HCT116 (cell line): ENCODE measurements around the gene DOCK7. TPM values are rescaled to one million over a fixed set of nuclear protein-coding genes. Genes with fewer than 3 reads are reported as not detected.
"Not testable (repeated sequence)": the region's sequence is repeated elsewhere in the genome, so short reads cannot be mapped to it uniquely, and the experiment has no call there.

Experiments
- ATAC-seq: fragments of 200-7000 bp; cut with Tn5 transposase; 2 replicates; pipeline ENCODE4 v1.9.1; 2020; ENCODE audit warnings: mild to moderate bottlenecking, moderate library complexity
- BruUV-seq: library from RNA; stranded (reverse); fragments of 400-500 nt; replicated peaks from 2 replicates; lab custom pipeline; 2021; lab: Mats Ljungman, UMichigan
- CTCF ChIA-PET: fragments of 300-600 bp; sonication (Branson Sonifier 250); formaldehyde crosslinking; loops from one replicate; lab custom pipeline; 2021; ENCODE audit warnings: antibody characterized with exemption; lab: Charles Lee
- POLR2A ChIA-PET: fragments of 300-600, 350-600 bp; sonication (Branson Sonifier 250); formaldehyde crosslinking; loops from one replicate; lab custom pipeline; 2021; ENCODE audit warnings: antibody characterized with exemption; lab: Charles Lee
- RAD21 ChIA-PET, 2 experiments: fragments of 300-600 bp; sonication (Branson Sonifier 250); formaldehyde crosslinking; loops; one replicate each; lab custom pipeline; 2023; ENCODE audit warnings: low total read pairs in 2 of 2; ENCODE audit not compliant: uncharacterized antibody in 2 of 2, unreplicated experiment in 2 of 2, low non-redundant PET in 1 of 2; lab: Charles Lee
- DNase-seq: peaks from one replicate; pipeline ENCODE4 v3.0.0-alpha.2; 2010; ENCODE audit warnings: low read depth, low spot score
- H2AFZ ChIP-seq: fragments of 200-600 bp; shearing (Covaris generic), sonication (generic); 2 replicates; pipeline ENCODE4 v1.6.1; 2017; ENCODE audit warnings: low read depth, mixed run types, mixed read lengths, antibody characterized with exemption, low read length; ENCODE audit not compliant: poor library complexity, severe bottlenecking
- H3K27ac ChIP-seq: 2 replicates; pipeline ENCODE4 v1.5.1; 2012; ENCODE audit warnings: low read depth, low read length
- H3K27me3 ChIP-seq: fragments of 200-600 bp; sonication (generic); 2 replicates; pipeline ENCODE4 v1.6.1; 2016; ENCODE audit warnings: mixed run types, low read length, mixed read lengths; ENCODE audit not compliant: insufficient read depth
- H3K36me3 ChIP-seq, 2 experiments: fragments of 200-500 bp in 1 of 2; fragments of 200-600 bp in 1 of 2; sonication (Bioruptor generic) in 1 of 2; sonication (generic) in 1 of 2; 2 replicates each; pipeline versions ENCODE4 v1.5.1 to v1.6.1; 2014 to 2016; ENCODE audit warnings: low read length in 2 of 2, inconsistent platforms in 1 of 2, mixed read lengths in 1 of 2, mixed run types in 1 of 2; ENCODE audit not compliant: insufficient read depth in 2 of 2, control insufficient read depth in 1 of 2
- H3K4me1 ChIP-seq, 2 experiments: fragments of 200-600 bp in 1 of 2; sonication (generic) in 1 of 2; 2 replicates each; pipeline versions ENCODE4 v1.5.1 to v1.6.1; 2012 to 2017; ENCODE audit warnings: low read length in 2 of 2, inconsistent platforms in 1 of 2, mild to moderate bottlenecking in 1 of 2, mixed read lengths in 1 of 2, mixed run types in 1 of 2, moderate library complexity in 1 of 2; ENCODE audit not compliant: insufficient read depth in 2 of 2, control insufficient read depth in 1 of 2
- H3K4me2 ChIP-seq: fragments of 200-600 bp; sonication (generic); 2 replicates; pipeline ENCODE4 v1.6.1; 2017; ENCODE audit warnings: mixed run types, low read length, mixed read lengths
- H3K4me3 ChIP-seq, 2 experiments: fragments of 200-600 bp in 1 of 2; sonication (generic) in 1 of 2; replicated peaks in 1 of 2; 2 replicates each; pipeline ENCODE4 v1.5.1; 2011 to 2016; ENCODE audit warnings: low read length in 2 of 2, control low read depth in 1 of 2, low read depth in 1 of 2, mild to moderate bottlenecking in 1 of 2, mixed read lengths in 1 of 2, mixed run types in 1 of 2
- H3K79me2 ChIP-seq: fragments of 200-600 bp; sonication (generic); 2 replicates; pipeline ENCODE4 v1.6.1; 2017; ENCODE audit warnings: mild to moderate bottlenecking, mixed run types, low read length, moderate library complexity, mixed read lengths; ENCODE audit not compliant: insufficient read depth
- H3K9ac ChIP-seq: fragments of 200-600 bp; sonication (generic); 2 replicates; pipeline ENCODE4 v1.6.1; 2016; ENCODE audit warnings: low read length, mixed read lengths
- H3K9me2 ChIP-seq: fragments of 200-600 bp; sonication (generic), shearing (Covaris generic); 2 replicates; pipeline ENCODE4 v1.6.1; 2017; ENCODE audit warnings: mixed run types, mild to moderate bottlenecking, moderate library complexity; ENCODE audit not compliant: insufficient read depth
- H3K9me3 ChIP-seq, 2 experiments: fragments of 200-500 bp in 1 of 2; fragments of 200-600 bp in 1 of 2; sonication (Bioruptor generic) in 1 of 2; sonication (generic) in 1 of 2; 2 replicates each; pipeline ENCODE4 v1.6.1; 2014 to 2017; ENCODE audit warnings: low read length in 2 of 2, mixed read lengths in 2 of 2, inconsistent platforms in 1 of 2, low read depth in 1 of 2, mild to moderate bottlenecking in 1 of 2, mixed run types in 1 of 2, moderate library complexity in 1 of 2; ENCODE audit not compliant: control insufficient read depth in 1 of 2, insufficient read depth in 1 of 2
- H4K20me1 ChIP-seq: fragments of 200-600 bp; sonication (generic), shearing (Covaris generic); 2 replicates; pipeline ENCODE4 v1.6.1; 2017; ENCODE audit warnings: mixed run types, mild to moderate bottlenecking, moderate library complexity; ENCODE audit not compliant: insufficient read depth
- ELF1 ChIP-seq: IDR thresholded peaks from 2 replicates; pipeline ENCODE4 v1.6.1; 2012; ENCODE audit warnings: low read depth, borderline replicate concordance
- POLR2A ChIP-seq: IDR thresholded peaks from 2 replicates; pipeline ENCODE4 v1.7.0; 2011; ENCODE audit warnings: borderline replicate concordance; ENCODE audit not compliant: insufficient read depth, insufficient read length; ENCODE audit errors: extremely low read depth
- SP1 ChIP-seq: IDR thresholded peaks from 2 replicates; pipeline ENCODE4 v1.6.1; 2012; ENCODE audit warnings: low read depth
- SRF ChIP-seq: IDR thresholded peaks from 2 replicates; pipeline ENCODE4 v1.6.1; 2012; ENCODE audit warnings: low read depth
- TCF7L2 ChIP-seq: IDR thresholded peaks from 2 replicates; pipeline ENCODE4 v1.7.0; 2011; ENCODE audit warnings: borderline replicate concordance, inconsistent platforms; ENCODE audit not compliant: insufficient read depth, insufficient read length; ENCODE audit errors: extremely low read depth
- YY1 ChIP-seq: IDR thresholded peaks from 2 replicates; pipeline ENCODE4 v1.6.1; 2011; ENCODE audit warnings: low read length, low read depth, moderate library complexity, mild to moderate bottlenecking; ENCODE audit not compliant: insufficient replicate concordance; ENCODE audit errors: extremely low read depth
- ZNF274 ChIP-seq: fragments of 200-500 bp; sonication (Bioruptor generic); IDR thresholded peaks from 2 replicates; pipeline ENCODE4 v1.6.1; 2014; ENCODE audit warnings: mild to moderate bottlenecking, low read depth, low read length, inconsistent platforms
- intact Hi-C: fragments of 100-400 bp; cut with micrococcal nuclease; formaldehyde crosslinking; loops from 2 replicates; pipeline ENCODE4 v1.10.0; 2022
- total RNA-seq: library from RNA; stranded (reverse); gene quantifications from one replicate; pipeline ENCODE4 v1.2.1, GENCODE V29; 2021; ENCODE audit not compliant: unreplicated experiment
- TF ChIP-seq, protein P1 (sequence below): IDR thresholded peaks from 2 replicates; pipeline ENCODE4 v1.6.1; 2012
- TF ChIP-seq, protein P2 (sequence below), 3 experiments: fragments of 200-600 bp in 1 of 3; sonication (generic) in 1 of 3; IDR thresholded peaks in 2 of 3; conservative IDR thresholded peaks in 1 of 3; 2 replicates each; pipeline ENCODE4 v1.5.1; 2012 to 2017; ENCODE audit warnings: low read depth in 2 of 3, low read length in 2 of 3, antibody characterized with exemption in 1 of 3, borderline replicate concordance in 1 of 3, control low read depth in 1 of 3, mild to moderate bottlenecking in 1 of 3, mixed read lengths in 1 of 3, mixed run types in 1 of 3, moderate library complexity in 1 of 3; ENCODE audit not compliant: insufficient read depth in 1 of 3

Gene DOCK7
- total RNA-seq, 1 experiment from 2014 or later, result 49.0 TPM

DNA sequence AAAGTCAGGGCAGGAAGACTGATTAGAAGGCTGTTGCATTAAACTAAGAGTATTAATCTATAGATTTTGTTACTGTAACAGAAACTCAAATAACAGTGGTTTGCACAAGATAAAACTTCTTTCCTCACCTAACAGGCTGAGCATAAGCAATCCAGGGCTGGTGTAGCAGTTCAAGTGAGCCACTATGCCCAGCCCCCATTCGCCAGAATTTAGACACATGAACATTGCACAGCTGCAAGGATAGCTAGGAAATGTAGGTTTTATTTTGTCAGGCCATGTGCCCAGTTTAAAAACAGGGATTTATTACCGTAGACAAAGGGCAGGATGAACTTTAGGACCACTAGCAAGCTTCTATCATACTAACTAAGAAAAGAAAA, 19.5 kb upstream of the DOCK7 start:
- DNase-seq, result no peak
- intact Hi-C loops, result no loop called here
- H3K9me2 ChIP-seq, result no peaks in the 10 kb centered on the region
- TF ChIP-seq POLR2A (no peak), ELF1 (no peak), YY1 (no peak), SRF (no peak)
- TF ChIP-seq, protein P1, sequence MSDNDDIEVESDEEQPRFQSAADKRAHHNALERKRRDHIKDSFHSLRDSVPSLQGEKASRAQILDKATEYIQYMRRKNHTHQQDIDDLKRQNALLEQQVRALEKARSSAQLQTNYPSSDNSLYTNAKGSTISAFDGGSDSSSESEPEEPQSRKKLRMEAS, result no peak
- TF ChIP-seq, all 23 proteins: peak for 0
- no peak overlapping the region for H3K4me3 ChIP-seq
- POLR2A ChIA-PET, result no interaction called here
- H3K4me1 ChIP-seq, result no peaks in the 10 kb centered on the region
- CTCF ChIA-PET, result no interaction called here
- no peaks in the 10 kb centered on the region for H4K20me1 ChIP-seq
- BruUV-seq, result no TSS peak
- no peak for ATAC-seq
- no peak overlapping the region for H3K9ac ChIP-seq
- H3K27me3 ChIP-seq, result no peaks in the 10 kb centered on the region
- no peak overlapping the region for H3K4me2 ChIP-seq
- no peaks in the 10 kb centered on the region for H3K9me3 ChIP-seq
- no peak overlapping the region for H2AFZ ChIP-seq
- no peak overlapping the region for H3K27ac ChIP-seq
- no peaks in the 10 kb centered on the region for H3K79me2 ChIP-seq
- no peaks in the 10 kb centered on the region for H3K36me3 ChIP-seq
- RAD21 ChIA-PET, result no interaction called here

DNA sequence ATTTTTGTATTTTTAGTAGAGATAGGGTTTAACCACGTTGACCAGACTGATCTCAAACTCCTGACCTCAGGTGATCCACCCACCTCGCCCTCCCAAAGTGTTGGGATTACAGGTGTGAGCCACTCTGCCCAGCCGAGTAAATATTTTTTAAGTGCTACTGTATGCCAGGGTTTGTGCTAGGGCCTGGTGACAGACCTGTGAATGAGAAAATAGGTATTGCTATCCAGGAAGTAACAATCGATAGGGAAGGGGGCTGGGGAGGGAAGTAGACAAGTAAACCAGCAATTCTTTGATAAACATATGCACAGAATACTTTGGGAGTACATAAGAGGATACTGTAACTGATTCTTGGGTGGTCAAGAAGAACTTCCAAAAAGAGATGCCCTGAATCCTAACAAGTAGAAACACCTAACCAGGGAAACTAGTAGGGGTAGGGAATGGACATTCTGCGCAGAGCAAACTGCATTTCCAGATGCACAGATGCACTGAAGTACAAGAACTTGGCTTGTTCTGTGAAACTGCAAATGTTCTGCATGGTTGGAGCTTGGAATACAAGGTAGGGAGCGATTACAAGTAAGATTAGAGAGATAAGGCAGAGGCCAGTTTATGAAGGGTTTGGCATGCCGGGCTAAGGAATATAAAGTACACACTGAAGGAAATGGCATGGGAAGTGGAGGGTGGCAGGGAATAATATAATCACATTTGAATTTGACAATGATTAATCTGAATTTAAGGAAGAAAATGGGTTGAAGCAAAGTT, 19.0 kb upstream of the DOCK7 start:
- TF ChIP-seq, protein P2, sequence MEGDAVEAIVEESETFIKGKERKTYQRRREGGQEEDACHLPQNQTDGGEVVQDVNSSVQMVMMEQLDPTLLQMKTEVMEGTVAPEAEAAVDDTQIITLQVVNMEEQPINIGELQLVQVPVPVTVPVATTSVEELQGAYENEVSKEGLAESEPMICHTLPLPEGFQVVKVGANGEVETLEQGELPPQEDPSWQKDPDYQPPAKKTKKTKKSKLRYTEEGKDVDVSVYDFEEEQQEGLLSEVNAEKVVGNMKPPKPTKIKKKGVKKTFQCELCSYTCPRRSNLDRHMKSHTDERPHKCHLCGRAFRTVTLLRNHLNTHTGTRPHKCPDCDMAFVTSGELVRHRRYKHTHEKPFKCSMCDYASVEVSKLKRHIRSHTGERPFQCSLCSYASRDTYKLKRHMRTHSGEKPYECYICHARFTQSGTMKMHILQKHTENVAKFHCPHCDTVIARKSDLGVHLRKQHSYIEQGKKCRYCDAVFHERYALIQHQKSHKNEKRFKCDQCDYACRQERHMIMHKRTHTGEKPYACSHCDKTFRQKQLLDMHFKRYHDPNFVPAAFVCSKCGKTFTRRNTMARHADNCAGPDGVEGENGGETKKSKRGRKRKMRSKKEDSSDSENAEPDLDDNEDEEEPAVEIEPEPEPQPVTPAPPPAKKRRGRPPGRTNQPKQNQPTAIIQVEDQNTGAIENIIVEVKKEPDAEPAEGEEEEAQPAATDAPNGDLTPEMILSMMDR (IDR thresholded peaks at IDR 0.05 in 2 of 3, conservative IDR thresholded peaks at IDR 0.05 in 1 of 3; ENCODE audit: borderline replicate concordance in 1 of 3, insufficient read depth in 1 of 3, low read depth in 2 of 3, low read length in 2 of 3), result no peak
- TF ChIP-seq ZNF274, result no peak
- no peak for TF ChIP-seq SP1
- TF ChIP-seq TCF7L2, result no peak
- no peak for TF ChIP-seq ELF1
- no peak overlapping the region for H3K4me3 ChIP-seq
- no peaks in the 10 kb centered on the region for H4K20me1 ChIP-seq
- CTCF ChIA-PET, result no interaction called here
- no TSS peak for BruUV-seq
- H3K4me2 ChIP-seq, result no peak overlapping the region
- H3K9me3 ChIP-seq, result no peaks in the 10 kb centered on the region
- H3K79me2 ChIP-seq, result no peaks in the 10 kb centered on the region
- H3K4me1 ChIP-seq, result no peaks in the 10 kb centered on the region
- DNase-seq, result no peak
- no peaks in the 10 kb centered on the region for H3K27me3 ChIP-seq
- POLR2A ChIA-PET, result no interaction called here
- H3K27ac ChIP-seq, result no peak overlapping the region
- RAD21 ChIA-PET, result no interaction called here
- intact Hi-C loops, result no loop called here
- H3K36me3 ChIP-seq, result no peaks in the 10 kb centered on the region
- H2AFZ ChIP-seq, result no peak overlapping the region
- ATAC-seq, result no peak
- H3K9ac ChIP-seq, result no peak overlapping the region
- no peaks in the 10 kb centered on the region for H3K9me2 ChIP-seq

DNA sequence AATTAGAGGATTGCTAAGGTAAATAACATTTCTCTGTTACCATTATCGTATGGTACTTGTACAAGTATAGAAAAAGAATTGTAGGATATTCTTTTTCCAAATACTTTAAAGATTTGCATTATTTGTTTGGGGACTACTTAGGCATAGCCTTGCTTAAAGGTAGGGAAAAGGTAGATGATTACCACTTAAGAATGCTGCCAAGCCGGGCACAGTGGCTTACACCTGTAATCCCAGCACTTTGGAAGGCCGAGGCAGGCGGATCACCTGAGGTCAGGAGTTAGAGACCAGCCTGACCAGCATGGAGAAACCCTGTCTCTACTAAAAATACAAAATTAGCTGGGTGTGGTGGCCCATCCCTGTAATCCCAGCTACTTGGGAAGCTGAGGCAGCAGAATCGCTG, 10.0 kb upstream of the DOCK7 start:
- H3K4me1 ChIP-seq, ATAC-seq, H3K9me2 ChIP-seq, H3K4me2 ChIP-seq, H3K36me3 ChIP-seq, H3K4me3 ChIP-seq, intact Hi-C loops, BruUV-seq, H3K79me2 ChIP-seq, H3K27ac ChIP-seq, H3K9me3 ChIP-seq, CTCF ChIA-PET, H4K20me1 ChIP-seq, RAD21 ChIA-PET, H3K9ac ChIP-seq, H3K27me3 ChIP-seq, POLR2A ChIA-PET, DNase-seq, H2AFZ ChIP-seq: not testable (repeated sequence)
